Right atrium auricular region (tissue), 2 donors: Measurements from ENCODE around the gene CORO2B. TPM values are rescaled to one million over a fixed set of nuclear protein-coding genes. Genes with fewer than 3 reads are reported as not detected.

Experiments used
- DNase-seq: peaks from one replicate; pipeline ENCODE4 v3.0.0-alpha.2; 2019; ENCODE audit warnings: low spot score
- H3K27ac ChIP-seq, 2 donors: fragments of 200-600 bp; sonication (generic); 1 replicate in 1 of 2; 2 replicates in 1 of 2; pipeline ENCODE4 v1.5.1; 2016 to 2019
- H3K27me3 ChIP-seq, 2 donors: fragments of 200-600 bp; sonication (generic); one replicate each; pipeline versions ENCODE4 v1.5.1 to v1.6.0; 2017 to 2019
- H3K36me3 ChIP-seq: fragments of 200-600 bp; sonication (generic); one replicate; pipeline ENCODE4 v1.5.1; 2016
- H3K4me1 ChIP-seq, 2 donors: fragments of 200-600 bp; sonication (generic); one replicate each; pipeline versions ENCODE4 v1.5.1 to v1.6.0; 2017 to 2019
- H3K4me3 ChIP-seq, 2 donors: fragments of 200-600 bp; sonication (generic); 1 replicate in 1 of 2; 2 replicates in 1 of 2; pipeline ENCODE4 v1.5.1; 2017 to 2019; ENCODE audit warnings: mild to moderate bottlenecking in 1 of 2, moderate library complexity in 1 of 2
- H3K9me3 ChIP-seq, 2 donors: fragments of 200-600 bp; sonication (generic); one replicate each; pipeline ENCODE4 v1.5.1; 2019
- CTCF ChIP-seq, 2 donors: fragments of 200-600 bp; sonication (generic); IDR thresholded peaks; one replicate each; pipeline ENCODE4 v1.5.1; 2019; ENCODE audit warnings: antibody characterized with exemption in 2 of 2
- total RNA-seq, 2 donors: library from RNA; depleted of rRNA; stranded (reverse); fragments of >200 nt; gene quantifications; one replicate each; pipeline ENCODE4 v1.1.0, GENCODE V29; 2016

CORO2B gene
- total RNA-seq, 2 donors from 2014 or later, result 6.0 to 9.7 TPM

- H3K4me3 ChIP-seq, result no peak overlapping the region
- peaks cover 0 to 60% of the 10 kb centered on the region in 2 donors for H3K4me1 ChIP-seq
- no peak for TF ChIP-seq CTCF (IDR thresholded peaks at IDR 0.05)
- H3K9me3 ChIP-seq, result no peaks in the 10 kb centered on the region
- no peaks in the 10 kb centered on the region for H3K27me3 ChIP-seq
- H3K36me3 ChIP-seq, result no peaks in the 10 kb centered on the region
- peak overlapping the region; percentile 56 for H3K27ac ChIP-seq
- no peak for DNase-seq
These were observed 6.9 kb downstream of the CORO2B start for GRCh38 chr15:68585574-68586273.

GRCh38 chr15:68586274-68586961, 7.6 kb downstream of the CORO2B start:
- DNase-seq, result no peak
- no peaks in the 10 kb centered on the region for H3K27me3 ChIP-seq
- peaks cover 0 to 60% of the 10 kb centered on the region in 2 donors for H3K4me1 ChIP-seq
- no peak overlapping the region for H3K4me3 ChIP-seq
- no peaks in the 10 kb centered on the region for H3K36me3 ChIP-seq
- H3K27ac ChIP-seq, result peak overlapping the region; percentile 56
- no peak for TF ChIP-seq CTCF (IDR thresholded peaks at IDR 0.05)
- H3K9me3 ChIP-seq, result no peaks in the 10 kb centered on the region

GRCh38 chr15:68587769-68588385, 9.1 kb downstream of the CORO2B start:
- no peak for TF ChIP-seq CTCF (IDR thresholded peaks at IDR 0.05)
- no peak for DNase-seq
- Histone ChIP-seq H3K9me3 (no peaks in the 10 kb centered on the region), H3K27me3 (no peaks in the 10 kb centered on the region), H3K36me3 (no peaks in the 10 kb centered on the region), H3K4me1 (peaks cover 0 to 52% of the 10 kb centered on the region in 2 donors), H3K4me3 (no peak overlapping the region), H3K27ac (no peak overlapping the region)

GRCh38 chr15:68589053-68589452, 10.3 kb downstream of the CORO2B start:
- no peak for DNase-seq
- Histone ChIP-seq H3K9me3 (no peaks in the 10 kb centered on the region), H3K4me1 (peaks cover 0 to 50% of the 10 kb centered on the region in 2 donors), H3K27me3 (no peaks in the 10 kb centered on the region), H3K36me3 (no peaks in the 10 kb centered on the region), H3K27ac (peak overlapping the region in 1 of 2 donors; percentile 33), H3K4me3 (no peak overlapping the region)
- TF ChIP-seq CTCF (IDR thresholded peaks at IDR 0.05), result no peak

- H3K4me3 ChIP-seq, result no peak overlapping the region
- H3K36me3 ChIP-seq, result no peaks in the 10 kb centered on the region
- no peaks in the 10 kb centered on the region for H3K27me3 ChIP-seq
- H3K4me1 ChIP-seq, result peaks cover 0 to 50% of the 10 kb centered on the region in 2 donors
- TF ChIP-seq CTCF (IDR thresholded peaks at IDR 0.05), result no peak
- H3K27ac ChIP-seq, result peak overlapping the region; percentile 29 to 33
- no peaks in the 10 kb centered on the region for H3K9me3 ChIP-seq
- DNase-seq, result no peak
These were observed 11.3 kb downstream of the CORO2B start for GRCh38 chr15:68589783-68590710.
